TTC549 (cell line): ENCODE data around the gene MGAT1.
"Not testable (repeated sequence)": the region's sequence is repeated elsewhere in the genome, so short reads cannot be mapped to it uniquely, and the experiment has no call there.

Experiments used
- FAIRE-seq: peaks from 2 replicates; lab custom pipeline; 2012; peaks lifted over from hg19 to GRCh38; lab: Jason Lieb, UNC

The MGAT1 gene

GRCh38 chr5:180784497-180785097 is 18.0 kb downstream of the MGAT1 start:
- peak; percentile 85 for FAIRE-seq

GRCh38 chr5:180783340-180784052 is 19.1 kb downstream of the MGAT1 start:
- no peak for FAIRE-seq

GRCh38 chr5:180782748-180783147 is 19.9 kb downstream of the MGAT1 start:
- FAIRE-seq, result no peak

GRCh38 chr5:180781900-180782326 is 20.7 kb downstream of the MGAT1 start:
- not testable (repeated sequence) for FAIRE-seq

- FAIRE-seq, result no peak
These were observed 22.5 kb downstream of the MGAT1 start for GRCh38 chr5:180779985-180780610.

GRCh38 chr5:180777475-180777874 is 25.1 kb downstream of the MGAT1 start:
- no peak for FAIRE-seq

- peak; percentile 91 for FAIRE-seq
These were observed 26.2 kb downstream of the MGAT1 start for GRCh38 chr5:180776376-180776775.

- FAIRE-seq, result no peak
These were observed 27.0 kb downstream of the MGAT1 start for GRCh38 chr5:180775624-180776023.

GRCh38 chr5:180771839-180772238 is 30.8 kb downstream of the MGAT1 start:
- FAIRE-seq, result no peak

GRCh38 chr5:180769821-180770220 is 32.8 kb downstream of the MGAT1 start:
- FAIRE-seq, result no peak

GRCh38 chr5:180755601-180756000 is 47.0 kb downstream of the MGAT1 start:
- no peak for FAIRE-seq

GRCh38 chr5:180744253-180744652 is 58.4 kb downstream of the MGAT1 start:
- FAIRE-seq, result no peak

GRCh38 chr5:180742727-180743126 is 59.9 kb downstream of the MGAT1 start:
- no peak for FAIRE-seq

GRCh38 chr5:180740953-180741352 is 61.7 kb downstream of the MGAT1 start:
- not testable (repeated sequence) for FAIRE-seq

GRCh38 chr5:180739958-180740357 is 62.6 kb downstream of the MGAT1 start, which contains the start of gene OR2Y1:
Gene OR2Y1 (minus strand): TSS chr5:180740058. CDS start chr5:180740058, 0 bp downstream.
- no peak for FAIRE-seq

- FAIRE-seq, result no peak
These were observed 63.3 kb downstream of the MGAT1 start for GRCh38 chr5:180739271-180739670.

- FAIRE-seq, result no peak
These were observed 66.1 kb downstream of the MGAT1 start for GRCh38 chr5:180736536-180736935.
